GOT3 (cell line): ENCODE results near the gene NUTM2A.
"Not testable (repeated sequence)": the region's sequence is repeated elsewhere in the genome, so short reads cannot be mapped to it uniquely, and the experiment has no call there.

Experiments
- DNase-seq: peaks from one replicate; lab custom pipeline; 2025; ENCODE audit warnings: mixed read lengths; lab: John Stamatoyannopoulos, UW

Gene NUTM2A, protein sequence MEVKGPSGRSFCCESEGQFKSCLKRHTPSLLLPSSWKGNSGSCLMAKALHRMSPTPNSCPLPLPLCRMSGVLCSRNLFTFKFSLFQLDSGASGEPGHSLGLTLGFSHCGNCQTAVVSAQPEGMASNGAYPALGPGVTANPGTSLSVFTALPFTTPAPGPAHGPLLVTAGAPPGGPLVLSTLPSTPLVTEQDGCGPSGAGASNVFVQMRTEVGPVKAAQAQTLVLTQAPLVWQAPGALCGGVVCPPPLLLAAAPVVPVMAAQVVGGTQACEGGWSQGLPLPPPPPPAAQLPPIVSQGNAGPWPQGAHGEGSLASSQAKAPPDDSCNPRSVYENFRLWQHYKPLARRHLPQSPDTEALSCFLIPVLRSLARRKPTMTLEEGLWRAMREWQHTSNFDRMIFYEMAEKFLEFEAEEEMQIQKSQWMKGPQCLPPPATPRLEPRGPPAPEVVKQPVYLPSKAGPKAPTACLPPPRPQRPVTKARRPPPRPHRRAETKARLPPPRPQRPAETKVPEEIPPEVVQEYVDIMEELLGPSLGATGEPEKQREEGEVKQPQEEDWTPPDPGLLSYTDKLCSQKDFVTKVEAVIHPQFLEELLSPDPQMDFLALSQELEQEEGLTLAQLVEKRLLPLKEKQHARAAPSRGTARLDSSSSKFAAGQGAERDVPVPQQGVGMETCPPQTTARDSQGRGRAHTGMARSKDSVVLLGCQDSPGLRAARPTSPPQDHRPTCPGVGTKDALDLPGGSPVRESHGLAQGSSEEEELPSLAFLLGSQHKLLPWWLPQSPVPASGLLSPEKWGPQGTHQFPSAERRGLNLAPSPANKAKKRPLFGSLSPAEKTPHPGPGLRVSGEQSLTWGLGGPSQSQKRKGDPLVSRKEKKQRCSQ

GRCh38 chr10:87225148-87225547 is at the start of gene NUTM2A:
NUTM2A (plus strand) TSS chr10:87225448; CDS start chr10:87225831, 383 bp downstream.
- DNase-seq = not testable (repeated sequence)

DNA sequence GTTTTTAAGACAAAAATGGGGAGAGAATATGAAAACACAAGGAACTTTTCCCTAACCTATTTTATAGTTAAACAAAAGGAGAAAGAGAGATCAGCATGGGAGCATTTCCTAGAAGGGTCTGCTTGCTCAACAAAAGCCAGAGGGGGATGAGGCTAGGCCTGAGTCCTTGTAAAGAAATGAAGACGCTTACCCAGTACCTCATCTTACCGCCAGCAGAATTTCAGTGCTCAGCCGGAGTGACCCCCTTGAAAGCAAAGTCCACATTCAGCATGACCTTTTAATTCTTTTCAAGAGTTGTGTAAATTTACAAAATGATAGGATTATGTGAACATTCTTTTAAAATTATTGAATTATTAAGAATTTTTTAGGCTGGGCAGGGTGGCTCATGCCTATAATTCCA is 47.7 kb upstream of the NUTM2A start:
- not testable (repeated sequence) for DNase-seq

- not testable (repeated sequence) for DNase-seq
Observed at GRCh38 chr10:87184421-87184820, 40.8 kb upstream of the NUTM2A start.

DNA sequence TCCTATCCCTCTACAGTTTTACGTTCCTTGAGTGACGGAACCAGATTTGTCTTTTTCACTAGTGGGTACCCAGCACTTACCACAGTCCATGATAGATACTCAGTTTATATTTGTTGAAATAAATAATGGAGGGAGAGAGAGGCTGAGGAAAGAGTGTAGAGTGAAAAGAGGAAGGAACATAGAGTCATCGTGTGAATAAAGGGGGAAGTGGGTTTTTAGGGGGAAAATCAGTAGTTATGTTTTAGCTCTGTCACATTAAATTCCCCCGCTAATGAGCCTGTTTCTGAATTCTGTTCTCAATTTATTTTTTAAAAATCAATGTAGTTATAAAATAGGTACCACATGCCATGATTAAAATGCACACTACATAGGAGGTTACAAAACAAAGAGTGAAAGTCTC is 39.2 kb upstream of the NUTM2A start:
- DNase-seq = not testable (repeated sequence)

DNA sequence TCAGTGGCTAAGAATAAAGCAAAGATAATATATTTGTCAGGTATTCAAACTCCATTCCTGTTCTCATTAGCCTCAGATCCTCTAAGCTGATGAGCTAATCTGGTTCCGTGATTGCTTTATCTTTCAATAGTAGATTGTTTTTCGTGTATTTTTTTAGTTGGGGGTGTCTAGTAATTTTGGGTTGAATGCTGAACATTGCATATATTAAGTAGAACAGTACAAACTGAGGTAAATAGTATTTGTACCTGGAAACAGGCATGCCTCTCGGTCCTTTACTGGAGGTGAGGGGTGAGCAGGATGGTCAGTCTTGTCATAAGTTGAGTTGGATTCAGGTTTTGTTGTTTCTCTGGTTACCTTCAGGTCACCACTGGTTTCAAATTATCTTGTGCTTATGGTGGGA is 37.7 kb upstream of the NUTM2A start:
- DNase-seq = not testable (repeated sequence)

DNA sequence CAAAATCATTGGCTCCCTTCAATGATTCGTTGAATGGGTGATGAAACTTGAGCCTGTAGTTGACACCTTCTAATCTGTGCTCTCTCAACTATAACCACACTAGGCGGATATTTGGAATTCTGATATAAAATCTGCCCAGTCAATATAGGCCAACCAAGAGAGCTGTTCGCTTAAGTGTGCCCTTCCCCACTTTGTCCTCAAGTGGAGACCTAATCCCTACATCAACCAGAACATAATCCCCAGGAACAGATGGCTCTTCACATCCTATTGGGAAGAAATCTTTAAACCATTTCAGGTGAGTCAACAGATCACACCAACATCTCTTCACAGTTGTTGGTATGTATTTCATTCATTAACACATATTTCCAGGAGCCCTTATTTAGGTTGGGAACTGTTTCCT is 33.4 kb upstream of the NUTM2A start:
- not testable (repeated sequence) for DNase-seq

DNA sequence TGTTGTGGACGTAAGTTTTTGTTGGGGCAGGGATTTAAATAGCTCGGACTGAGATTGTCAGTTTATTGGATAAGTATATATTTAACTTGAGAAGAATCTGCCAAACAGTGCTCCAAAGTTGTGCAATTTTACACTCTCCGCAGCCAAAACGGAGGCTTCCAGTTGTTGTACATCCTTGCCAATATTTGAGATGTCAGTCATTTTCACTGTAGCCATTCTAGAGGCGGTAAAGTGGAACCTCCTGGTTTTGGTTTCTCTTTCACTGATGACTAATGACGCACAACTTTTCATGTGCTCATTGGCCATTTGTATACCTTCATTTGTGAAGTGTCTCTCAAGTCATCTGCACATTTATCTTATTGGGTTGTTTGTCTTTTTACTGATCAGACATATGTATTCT is 24.3 kb upstream of the NUTM2A start:
- not testable (repeated sequence) for DNase-seq

DNA sequence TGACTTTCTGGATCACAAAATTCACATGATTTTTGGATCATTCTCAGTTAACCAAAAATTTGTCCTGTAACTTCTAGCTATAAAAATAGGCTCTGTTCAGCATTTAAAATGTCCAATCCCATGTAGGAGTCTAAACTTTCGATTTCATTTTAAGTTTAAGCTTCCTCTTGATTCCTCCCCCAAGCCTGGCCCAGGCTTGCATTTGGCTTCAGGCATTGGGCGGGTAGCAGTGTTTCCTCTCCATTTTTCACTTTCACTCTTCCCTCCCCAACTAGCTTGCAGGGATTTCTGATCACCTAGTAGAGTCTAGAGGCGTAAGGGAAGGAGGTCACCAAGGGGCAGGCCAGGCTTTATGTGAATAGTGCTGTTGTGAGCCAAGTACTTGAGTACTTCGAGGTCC is 20.4 kb upstream of the NUTM2A start:
- not testable (repeated sequence) for DNase-seq

DNA sequence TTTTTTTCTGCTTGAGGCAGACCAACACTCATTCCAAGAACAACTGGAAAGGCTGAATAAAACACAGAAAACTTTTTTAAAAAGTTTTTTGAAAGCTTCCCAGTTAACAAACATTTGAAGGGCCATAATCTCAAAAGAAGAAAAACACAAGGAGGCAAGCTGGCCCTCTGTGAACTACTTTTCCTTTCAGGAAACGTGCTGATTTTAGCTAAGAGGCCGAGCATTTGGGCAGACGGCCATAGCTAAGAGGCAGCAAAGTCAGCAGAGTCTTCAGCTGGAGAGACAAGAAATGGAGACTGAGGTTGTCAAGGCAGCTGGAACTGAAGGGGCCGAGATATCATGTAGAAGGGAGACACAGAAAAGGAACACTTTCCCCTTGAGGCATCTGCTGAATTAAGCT is 18.3 kb upstream of the NUTM2A start:
- not testable (repeated sequence) for DNase-seq

DNA sequence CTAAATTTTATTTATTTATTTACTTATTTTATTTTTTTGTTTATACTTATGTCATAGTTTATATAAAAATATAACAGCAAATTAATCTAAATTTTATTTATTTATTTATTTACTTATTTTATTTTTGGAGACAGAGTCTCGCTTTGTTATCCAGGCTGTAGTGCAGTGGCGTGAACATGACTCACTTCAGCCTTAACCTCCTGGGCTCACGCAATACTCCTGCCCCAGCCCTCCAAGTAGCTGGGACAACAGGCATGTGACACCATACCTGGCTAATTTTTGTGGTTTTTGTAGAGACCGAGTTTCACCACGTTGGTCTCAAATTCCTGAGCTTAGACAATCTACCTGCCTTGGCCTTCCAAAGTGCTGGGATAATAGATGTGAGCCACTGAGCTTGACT is 14.9 kb upstream of the NUTM2A start:
- DNase-seq = not testable (repeated sequence)

DNA sequence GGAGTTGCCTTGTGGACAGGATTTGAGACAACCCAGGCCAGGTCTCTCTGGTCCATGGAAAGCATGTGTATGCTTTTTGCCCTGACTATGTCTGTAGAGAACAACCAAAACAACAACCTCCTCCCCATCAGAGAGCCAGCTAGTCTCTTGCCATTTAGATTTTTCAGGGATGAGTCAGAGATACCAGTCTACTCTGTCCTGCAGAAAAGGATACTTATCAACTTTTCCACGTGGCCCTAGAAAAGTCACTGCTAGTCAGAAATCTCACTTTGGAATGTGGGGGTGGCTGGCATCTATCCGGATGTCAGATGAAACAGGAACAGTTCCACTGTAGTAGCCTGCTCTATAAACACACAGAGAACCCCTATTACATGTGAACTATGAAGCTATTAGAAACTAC is 13.4 kb upstream of the NUTM2A start:
- DNase-seq = not testable (repeated sequence)

GRCh38 chr10:87213150-87213765 is 12.0 kb upstream of the NUTM2A start:
- DNase-seq = not testable (repeated sequence)

- DNase-seq = not testable (repeated sequence)
Observed at GRCh38 chr10:87213806-87214205, 11.4 kb upstream of the NUTM2A start.

DNA sequence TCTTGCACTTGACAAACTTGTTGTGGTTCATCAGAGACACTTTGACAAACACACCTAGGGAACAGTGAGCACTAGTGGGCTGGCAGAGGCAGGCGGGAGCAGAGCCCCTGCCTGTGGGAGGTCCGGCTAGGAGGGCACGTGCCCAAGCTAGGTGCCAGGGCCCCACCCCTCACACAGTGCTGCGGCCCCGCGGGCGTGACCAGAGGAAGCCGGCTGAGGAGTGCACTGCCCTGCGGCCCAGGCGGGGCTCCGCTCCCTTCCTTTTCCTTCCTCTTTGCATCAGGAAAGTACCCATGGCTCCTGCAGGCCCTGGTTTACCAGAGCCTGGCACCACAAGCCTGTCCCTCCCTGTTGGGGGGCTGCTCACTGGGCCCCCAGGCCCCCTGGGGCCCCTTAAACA is 9.1 kb upstream of the NUTM2A start:
- not testable (repeated sequence) for DNase-seq

GRCh38 chr10:87219370-87219769 is 5.9 kb upstream of the NUTM2A start:
- DNase-seq = not testable (repeated sequence)

DNA sequence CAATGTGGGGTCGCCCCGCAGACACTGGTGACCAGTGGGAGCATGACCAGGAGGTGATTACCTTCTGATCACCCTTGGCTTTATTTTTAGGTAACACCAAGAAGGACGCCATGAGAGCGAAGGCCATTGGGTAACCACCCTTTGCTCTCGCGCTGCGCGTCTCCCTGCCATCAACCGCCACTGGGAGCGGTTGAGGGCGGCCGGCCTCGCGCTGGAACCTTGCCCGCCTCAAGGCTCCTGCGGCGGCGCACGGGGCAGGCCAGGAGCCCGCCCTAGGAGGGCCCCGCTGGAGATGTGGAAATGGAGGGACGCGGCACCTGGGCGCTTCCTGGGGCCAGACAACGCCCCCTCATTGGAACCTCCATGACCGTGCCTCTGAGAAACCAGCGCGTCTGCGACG is 2.5 kb upstream of the NUTM2A start:
- not testable (repeated sequence) for DNase-seq

DNA sequence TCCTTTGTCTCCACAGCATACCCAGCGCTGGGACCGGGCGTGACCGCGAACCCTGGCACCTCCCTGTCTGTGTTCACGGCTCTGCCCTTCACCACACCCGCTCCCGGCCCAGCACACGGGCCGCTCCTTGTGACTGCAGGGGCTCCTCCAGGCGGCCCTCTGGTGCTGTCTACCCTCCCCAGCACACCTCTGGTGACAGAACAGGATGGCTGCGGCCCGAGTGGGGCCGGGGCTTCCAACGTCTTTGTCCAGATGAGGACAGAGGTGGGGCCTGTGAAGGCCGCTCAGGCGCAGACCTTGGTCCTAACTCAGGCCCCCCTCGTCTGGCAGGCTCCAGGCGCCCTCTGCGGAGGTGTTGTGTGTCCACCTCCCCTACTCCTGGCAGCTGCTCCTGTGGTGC is 3.0 kb downstream of the NUTM2A start:
- not testable (repeated sequence) for DNase-seq

DNA sequence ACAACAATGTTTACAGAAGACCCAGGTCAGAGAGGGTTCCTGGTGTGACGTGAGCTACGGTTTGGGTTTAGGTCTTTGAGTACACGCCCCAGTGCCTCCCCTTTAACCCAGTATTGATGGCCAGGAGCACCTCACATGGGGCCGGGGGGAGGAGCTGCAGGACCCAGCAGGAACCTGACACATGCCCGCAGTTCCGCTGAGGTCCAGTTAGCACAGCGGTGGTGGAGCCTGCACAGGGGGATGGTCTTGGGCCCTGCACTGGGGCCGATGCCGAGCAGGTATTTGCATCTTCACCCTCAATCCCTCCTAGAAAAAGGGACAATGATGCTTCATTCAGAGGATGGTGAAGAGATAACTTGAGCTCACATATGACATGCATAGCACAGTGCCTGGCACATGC is 4.0 kb downstream of the NUTM2A start:
- not testable (repeated sequence) for DNase-seq

DNA sequence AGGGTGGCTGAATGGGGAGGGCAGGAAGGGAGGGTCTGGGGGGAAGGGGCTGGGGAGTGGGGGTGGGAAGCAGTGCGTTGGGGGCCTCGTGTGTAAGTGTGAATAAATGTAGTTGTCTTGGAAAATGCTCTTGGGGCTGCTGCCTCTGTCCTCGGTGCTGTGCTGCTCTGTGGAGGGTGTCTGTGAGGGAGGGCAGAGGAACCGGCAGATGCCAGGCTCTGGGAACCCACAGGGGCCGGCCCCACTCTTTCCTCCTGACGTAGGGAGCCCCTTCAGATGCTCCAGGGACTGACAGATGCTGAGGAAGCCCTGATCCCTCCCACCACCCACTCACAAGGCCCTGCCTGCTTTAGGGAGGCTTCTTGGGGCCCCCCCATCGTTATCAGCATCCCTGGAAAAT is 9.6 kb downstream of the NUTM2A start:
- not testable (repeated sequence) for DNase-seq

GRCh38 chr10:87237244-87237643 is 12.0 kb downstream of the NUTM2A start:
- DNase-seq = not testable (repeated sequence)

GRCh38 chr10:87239346-87239808 is 14.1 kb downstream of the NUTM2A start:
- not testable (repeated sequence) for DNase-seq

GRCh38 chr10:87242192-87242591 is 16.9 kb downstream of the NUTM2A start:
- DNase-seq = not testable (repeated sequence)
